GM20431 (cell line): Measurements from ENCODE around the gene ZNF462.

ENCODE experiments used
- in situ Hi-C: fragments of 300-500 bp; cut with MseI, MboI; formaldehyde crosslinking; loops from one replicate; pipeline ENCODE4 v1.15.0; 2020; ENCODE audit warnings: low sequenced_read_pairs; ENCODE audit not compliant: unreplicated experiment

ZNF462 gene

GRCh38 chr9:107039542-107039941 lies 176.6 kb downstream of the ZNF462 start:
- in situ Hi-C loops = no loop called here

- in situ Hi-C loops = no loop called here
These were observed 179.6 kb downstream of the ZNF462 start for GRCh38 chr9:107042606-107043005.

GRCh38 chr9:107043886-107044285 lies 180.9 kb downstream of the ZNF462 start:
- in situ Hi-C loops = no loop called here

GRCh38 chr9:107044872-107045271 lies 181.9 kb downstream of the ZNF462 start:
- in situ Hi-C loops = no loop called here

GRCh38 chr9:107046692-107047091 lies 183.7 kb downstream of the ZNF462 start:
- in situ Hi-C loops = no loop called here

GRCh38 chr9:107049046-107049802 lies 186.3 kb downstream of the ZNF462 start:
- in situ Hi-C loops = no loop called here

- in situ Hi-C loops = no loop called here
These were observed 186.8 kb downstream of the ZNF462 start for GRCh38 chr9:107049803-107050184.

GRCh38 chr9:107051392-107051791 lies 188.4 kb downstream of the ZNF462 start:
- in situ Hi-C loops = no loop called here

- in situ Hi-C loops = no loop called here
These were observed 191.2 kb downstream of the ZNF462 start for GRCh38 chr9:107054146-107054545.

- in situ Hi-C loops = no loop called here
These were observed 196.3 kb downstream of the ZNF462 start for GRCh38 chr9:107059220-107059619.

- in situ Hi-C loops = no loop called here
These were observed 197.1 kb downstream of the ZNF462 start for GRCh38 chr9:107060062-107060461.
